ENCODE data around the gene HSPBAP1. TPM values are rescaled to one million over a fixed set of nuclear protein-coding genes. Genes with fewer than 3 reads are reported as not detected.
"Not testable (repeated sequence)": the region's sequence is repeated elsewhere in the genome, so short reads cannot be mapped to it uniquely, and the experiment has no call there.

Gene HSPBAP1
- total RNA-seq, 1 donor from 2014 or later, result 4.3 TPM

- intact Hi-C loops (cut with DNase I), result no loop called here
- DNase-seq (ENCODE audit: low spot score), result no peak
These were observed 5.8 kb downstream of the HSPBAP1 start for GRCh38 chr3:122787872-122788271.

GRCh38 chr3:122786066-122786465, 7.6 kb downstream of the HSPBAP1 start:
- intact Hi-C loops (cut with DNase I), result no loop called here
- DNase-seq (ENCODE audit: low spot score), result no peak

GRCh38 chr3:122785231-122785630, 8.4 kb downstream of the HSPBAP1 start:
- intact Hi-C loops (cut with DNase I), result no loop called here
- no peak for DNase-seq (ENCODE audit: low spot score)

GRCh38 chr3:122784436-122784835, 9.2 kb downstream of the HSPBAP1 start:
- DNase-seq (ENCODE audit: low spot score), result no peak
- intact Hi-C loops (cut with DNase I), result no loop called here

GRCh38 chr3:122782804-122783203, 10.8 kb downstream of the HSPBAP1 start:
- no peak for DNase-seq (ENCODE audit: low spot score)
- intact Hi-C loops (cut with DNase I), result no loop called here

GRCh38 chr3:122777563-122777962, 16.1 kb downstream of the HSPBAP1 start:
- no peak for DNase-seq (ENCODE audit: low spot score)
- intact Hi-C loops (cut with DNase I), result no loop called here

GRCh38 chr3:122776675-122777468, 16.8 kb downstream of the HSPBAP1 start:
- intact Hi-C loops (cut with DNase I), result no loop called here
- DNase-seq (ENCODE audit: low spot score), result no peak

- intact Hi-C loops (cut with DNase I), result no loop called here
- DNase-seq (ENCODE audit: low spot score), result no peak
These were observed 19.1 kb downstream of the HSPBAP1 start for GRCh38 chr3:122774564-122774963.

- DNase-seq (ENCODE audit: low spot score), result no peak
- intact Hi-C loops (cut with DNase I), result no loop called here
These were observed 19.6 kb downstream of the HSPBAP1 start for GRCh38 chr3:122773944-122774509.

- DNase-seq (ENCODE audit: low spot score), result no peak
- intact Hi-C loops (cut with DNase I), result no loop called here
These were observed 20.8 kb downstream of the HSPBAP1 start for GRCh38 chr3:122772827-122773226.

- intact Hi-C loops (cut with DNase I), result no loop called here
- no peak for DNase-seq (ENCODE audit: low spot score)
These were observed 23.0 kb downstream of the HSPBAP1 start for GRCh38 chr3:122770521-122771202.

- DNase-seq (ENCODE audit: low spot score), result no peak
- intact Hi-C loops (cut with DNase I), result no loop called here
These were observed 25.9 kb downstream of the HSPBAP1 start for GRCh38 chr3:122767540-122768372.

GRCh38 chr3:122766430-122766829, 27.2 kb downstream of the HSPBAP1 start:
- intact Hi-C loops (cut with DNase I), result no loop called here
- no peak for DNase-seq (ENCODE audit: low spot score)

- DNase-seq (ENCODE audit: low spot score), result no peak
- intact Hi-C loops (cut with DNase I), result no loop called here
These were observed 33.0 kb downstream of the HSPBAP1 start for GRCh38 chr3:122760453-122761271.

GRCh38 chr3:122758877-122759560, 34.6 kb downstream of the HSPBAP1 start:
- intact Hi-C loops (cut with DNase I), result no loop called here
- no peak for DNase-seq (ENCODE audit: low spot score)

GRCh38 chr3:122755491-122755890, 38.1 kb downstream of the HSPBAP1 start:
- no peak for DNase-seq (ENCODE audit: low spot score)
- intact Hi-C loops (cut with DNase I), result no loop called here

- no peak for DNase-seq (ENCODE audit: low spot score)
- intact Hi-C loops (cut with DNase I), result no loop called here
These were observed 38.7 kb downstream of the HSPBAP1 start for GRCh38 chr3:122754929-122755328.

- DNase-seq (ENCODE audit: low spot score), result no peak
- intact Hi-C loops (cut with DNase I), result no loop called here
These were observed 45.3 kb downstream of the HSPBAP1 start for GRCh38 chr3:122748347-122748746.

GRCh38 chr3:122747295-122747694, 46.3 kb downstream of the HSPBAP1 start:
- DNase-seq (ENCODE audit: low spot score); intact Hi-C loops (cut with DNase I): not testable (repeated sequence)
